Measurements from ENCODE around the gene DCTN4.

- no peak for TF ChIP-seq CTCF (IDR thresholded peaks at IDR 0.05)
- no peak for TF ChIP-seq POLR2A (IDR thresholded peaks at IDR 0.05)
These were observed 28.8 kb upstream of the DCTN4 start for GRCh38 chr5:150787656-150788055.

Data from Peyer's patch (tissue), 4 donors.